Measurements from ENCODE around the gene CLDN9. TPM values are rescaled to one million over a fixed set of nuclear protein-coding genes. Genes with fewer than 3 reads are reported as not detected.

Gene CLDN9
- total RNA-seq, 6 experiments from 2014 or later: 0.25 to 1.7 (median 0.92) TPM

- WGBS (ENCODE audit: insufficient coverage, low coverage, low lambda C conversion rate, missing lambda C conversion rate): no CpG with 5 or more reads among the region's 10 CpGs
- no peak for DNase-seq
- H3K9me3 ChIP-seq: no peaks in the 10 kb centered on the region
- intact Hi-C loops (cut with DNase I): no loop called here
- no peak overlapping the region for H3K4me3 ChIP-seq
- peaks cover 0 to 2% (median under 1%) of the 10 kb centered on the region in 4 donors for H3K4me1 ChIP-seq
- TF ChIP-seq CTCF (IDR thresholded peaks at IDR 0.05) (no peak), POLR2A (IDR thresholded peaks at IDR 0.05) (no peak)
- ATAC-seq: no peak
- H3K27me3 ChIP-seq: no peaks in the 10 kb centered on the region
- no peaks in the 10 kb centered on the region for H3K36me3 ChIP-seq
- no peak overlapping the region for H3K27ac ChIP-seq
Observed at GRCh38 chr16:2990891-2991290, 21.8 kb upstream of the CLDN9 start.

- DNase-seq (no peak), ATAC-seq (no peak)
- no peaks in the 10 kb centered on the region for H3K36me3 ChIP-seq
- no peak for TF ChIP-seq POLR2A (IDR thresholded peaks at IDR 0.05)
- TF ChIP-seq CTCF (IDR thresholded peaks at IDR 0.05): no peak
- intact Hi-C loops (cut with DNase I): no loop called here
- H3K27me3 ChIP-seq: no peaks in the 10 kb centered on the region
- H3K4me1 ChIP-seq: no peaks in the 10 kb centered on the region
- no peaks in the 10 kb centered on the region for H3K9me3 ChIP-seq
- H3K4me3 ChIP-seq: no peak overlapping the region
- 88% methylated on average over 5 of the region's 12 CpGs for WGBS (ENCODE audit: insufficient coverage, low coverage, low lambda C conversion rate, missing lambda C conversion rate)
- no peak overlapping the region for H3K27ac ChIP-seq
Observed at GRCh38 chr16:2991566-2992261, 21.0 kb upstream of the CLDN9 start.

- H3K9me3 ChIP-seq: no peaks in the 10 kb centered on the region
- WGBS (ENCODE audit: insufficient coverage, low coverage, low lambda C conversion rate, missing lambda C conversion rate): 76% methylated on average over 4 of the region's 14 CpGs
- peak in 1 of 4 donors; percentile 22 for ATAC-seq
- no peak overlapping the region for H3K27ac ChIP-seq
- no peak for TF ChIP-seq CTCF (IDR thresholded peaks at IDR 0.05)
- H3K36me3 ChIP-seq: no peaks in the 10 kb centered on the region
- DNase-seq: no peak
- no peak overlapping the region for H3K4me3 ChIP-seq
- no peaks in the 10 kb centered on the region for H3K4me1 ChIP-seq
- intact Hi-C loops (cut with DNase I): no loop called here
- H3K27me3 ChIP-seq: no peaks in the 10 kb centered on the region
Observed at GRCh38 chr16:2992383-2993081, 20.2 kb upstream of the CLDN9 start.

GRCh38 chr16:2996298-2996697, 16.4 kb upstream of the CLDN9 start:
- no peak for ATAC-seq
- DNase-seq: no peak
- intact Hi-C loops (cut with DNase I): no loop called here
- Histone ChIP-seq H3K4me1 (no peaks in the 10 kb centered on the region), H3K9me3 (no peaks in the 10 kb centered on the region), H3K27ac (no peak overlapping the region), H3K36me3 (no peaks in the 10 kb centered on the region), H3K4me3 (no peak overlapping the region), H3K27me3 (no peaks in the 10 kb centered on the region)
- WGBS (ENCODE audit: insufficient coverage, low coverage, low lambda C conversion rate, missing lambda C conversion rate): 75% methylated on average over 5 of the region's 13 CpGs
- TF ChIP-seq POLR2A (IDR thresholded peaks at IDR 0.05): no peak
- no peak for TF ChIP-seq CTCF (IDR thresholded peaks at IDR 0.05)

All from right lobe of liver (tissue), 6 donors.